ENCODE data around the gene CIRBP. TPM values are rescaled to one million over a fixed set of nuclear protein-coding genes. Genes with fewer than 3 reads are reported as not detected.

The CIRBP gene
- total and polyA plus RNA-seq, 2 of the 13 experiments (the other 11 are each of a cell fraction or from before 2014, with no cell fraction given) = 133 to 140 TPM

- Histone ChIP-seq H3K79me2 (ENCODE audit: insufficient read depth, low read length) (no peaks in the 10 kb centered on the region), H4K20me1 (ENCODE audit: insufficient read depth, low read length) (no peaks in the 10 kb centered on the region), H3K27ac (ENCODE audit: extremely low read length, insufficient read depth, low read length) (no peak overlapping the region), H3K9me3 (ENCODE audit: low read length) (no peaks in the 10 kb centered on the region), H2AFZ (ENCODE audit: low read length) (no peak overlapping the region), H3K27me3 (ENCODE audit: control insufficient read depth in 1 of 2, insufficient read depth in 2 of 2, low read length in 2 of 2) (no peaks in the 10 kb centered on the region), H3K4me3 (replicated peaks in 1 of 3; ENCODE audit: insufficient read depth in 1 of 3, low read depth in 2 of 3, low read length in 3 of 3) (no peak overlapping the region), H3K4me2 (ENCODE audit: low read depth, low read length) (no peak overlapping the region), H3K36me3 (replicated peaks in 1 of 2; ENCODE audit: control insufficient read depth in 1 of 2, insufficient read depth in 2 of 2, low read length in 2 of 2) (peaks cover 0 to 3% of the 10 kb centered on the region in 2 experiments; a peak in 1 of 5 replicates), H3K4me1 (ENCODE audit: insufficient read depth, low read length) (peaks cover 41% of the 10 kb centered on the region), H3K9ac (ENCODE audit: insufficient read depth, low read depth, low read length) (no peak overlapping the region)
- in situ Hi-C loops (cut with HindIII; ENCODE audit: extremely low pct_ligation_motif_present, low pct_unique_long_range_greater_than_20kb) = no loop called here
- FAIRE-seq = no peak
- 89% methylated on average over 20 of the region's 39 CpGs for WGBS (ENCODE audit: low lambda C conversion rate)
- POLR2A ChIA-PET = interaction anchor here (0.9 kb wide), 1 partner anchor 33 kb away, joined by 4 read pairs; the partner anchor contains the start of gene CIRBP
- intact Hi-C loops (cut with micrococcal nuclease; ENCODE audit: unreplicated experiment) = no loop called here
- no TSS peak for BruUV-seq (replicated peaks)
- TF ChIP-seq EEA1 (CRISPR knock-in tag; IDR thresholded peaks at IDR 0.05; ENCODE audit: borderline replicate concordance) (0 out of 2 replicates have a peak, but pooled peaks have one; percentile 38), HCFC1 (IDR thresholded peaks at IDR 0.05; ENCODE audit: low read depth, low read length) (no peak), AGO2 (optimal IDR thresholded peaks at IDR 0.05; ENCODE audit: low read depth, low read length) (peak; percentile 32)
- DNase-seq (ENCODE audit: low spot score) = no peak
- CTCF ChIA-PET (ENCODE audit: low intra/inter-chr PET ratio, low total read pairs) = no interaction called here
- ATAC-seq = no peak
Measured at GRCh38 chr19:1235625-1236538, 33.2 kb upstream of the CIRBP start.

- H3K9me3 ChIP-seq (ENCODE audit: low read length) = no peaks in the 10 kb centered on the region
- BruUV-seq (replicated peaks) = no TSS peak
- H3K4me3 ChIP-seq (replicated peaks in 1 of 3; ENCODE audit: insufficient read depth in 1 of 3, low read depth in 2 of 3, low read length in 3 of 3) = no peak overlapping the region
- H3K4me1 ChIP-seq (ENCODE audit: insufficient read depth, low read length) = peaks cover 44% of the 10 kb centered on the region
- in situ Hi-C loops (cut with HindIII; ENCODE audit: extremely low pct_ligation_motif_present, low pct_unique_long_range_greater_than_20kb) (no loop called here), intact Hi-C loops (cut with micrococcal nuclease; ENCODE audit: unreplicated experiment) (no loop called here)
- ATAC-seq = no peak
- POLR2A ChIA-PET = interaction anchor here (0.9 kb wide), 1 partner anchor 33 kb away, joined by 4 read pairs; the partner anchor contains the start of gene CIRBP
- no peaks in the 10 kb centered on the region for H3K79me2 ChIP-seq (ENCODE audit: insufficient read depth, low read length)
- FAIRE-seq = no peak
- CTCF ChIA-PET (ENCODE audit: low intra/inter-chr PET ratio, low total read pairs) = no interaction called here
- 96% methylated on average over 38 of the region's 42 CpGs for WGBS (ENCODE audit: low lambda C conversion rate)
- no peak overlapping the region for H2AFZ ChIP-seq (ENCODE audit: low read length)
- H4K20me1 ChIP-seq (ENCODE audit: insufficient read depth, low read length) = no peaks in the 10 kb centered on the region
- H3K27ac ChIP-seq (ENCODE audit: extremely low read length, insufficient read depth, low read length) = no peak overlapping the region
- H3K4me2 ChIP-seq (ENCODE audit: low read depth, low read length) = no peak overlapping the region
- no peaks in the 10 kb centered on the region for H3K27me3 ChIP-seq (ENCODE audit: control insufficient read depth in 1 of 2, insufficient read depth in 2 of 2, low read length in 2 of 2)
- no peak overlapping the region for H3K9ac ChIP-seq (ENCODE audit: insufficient read depth, low read depth, low read length)
- peaks cover 0 to 3% of the 10 kb centered on the region in 2 experiments; a peak in 1 of 5 replicates for H3K36me3 ChIP-seq (replicated peaks in 1 of 2; ENCODE audit: control insufficient read depth in 1 of 2, insufficient read depth in 2 of 2, low read length in 2 of 2)
- no peak for DNase-seq (ENCODE audit: low spot score)
- TF ChIP-seq ZKSCAN8 (CRISPR knock-in tag; IDR thresholded peaks at IDR 0.05; ENCODE audit: borderline replicate concordance) = no peak
- TF ChIP-seq, protein P1, sequence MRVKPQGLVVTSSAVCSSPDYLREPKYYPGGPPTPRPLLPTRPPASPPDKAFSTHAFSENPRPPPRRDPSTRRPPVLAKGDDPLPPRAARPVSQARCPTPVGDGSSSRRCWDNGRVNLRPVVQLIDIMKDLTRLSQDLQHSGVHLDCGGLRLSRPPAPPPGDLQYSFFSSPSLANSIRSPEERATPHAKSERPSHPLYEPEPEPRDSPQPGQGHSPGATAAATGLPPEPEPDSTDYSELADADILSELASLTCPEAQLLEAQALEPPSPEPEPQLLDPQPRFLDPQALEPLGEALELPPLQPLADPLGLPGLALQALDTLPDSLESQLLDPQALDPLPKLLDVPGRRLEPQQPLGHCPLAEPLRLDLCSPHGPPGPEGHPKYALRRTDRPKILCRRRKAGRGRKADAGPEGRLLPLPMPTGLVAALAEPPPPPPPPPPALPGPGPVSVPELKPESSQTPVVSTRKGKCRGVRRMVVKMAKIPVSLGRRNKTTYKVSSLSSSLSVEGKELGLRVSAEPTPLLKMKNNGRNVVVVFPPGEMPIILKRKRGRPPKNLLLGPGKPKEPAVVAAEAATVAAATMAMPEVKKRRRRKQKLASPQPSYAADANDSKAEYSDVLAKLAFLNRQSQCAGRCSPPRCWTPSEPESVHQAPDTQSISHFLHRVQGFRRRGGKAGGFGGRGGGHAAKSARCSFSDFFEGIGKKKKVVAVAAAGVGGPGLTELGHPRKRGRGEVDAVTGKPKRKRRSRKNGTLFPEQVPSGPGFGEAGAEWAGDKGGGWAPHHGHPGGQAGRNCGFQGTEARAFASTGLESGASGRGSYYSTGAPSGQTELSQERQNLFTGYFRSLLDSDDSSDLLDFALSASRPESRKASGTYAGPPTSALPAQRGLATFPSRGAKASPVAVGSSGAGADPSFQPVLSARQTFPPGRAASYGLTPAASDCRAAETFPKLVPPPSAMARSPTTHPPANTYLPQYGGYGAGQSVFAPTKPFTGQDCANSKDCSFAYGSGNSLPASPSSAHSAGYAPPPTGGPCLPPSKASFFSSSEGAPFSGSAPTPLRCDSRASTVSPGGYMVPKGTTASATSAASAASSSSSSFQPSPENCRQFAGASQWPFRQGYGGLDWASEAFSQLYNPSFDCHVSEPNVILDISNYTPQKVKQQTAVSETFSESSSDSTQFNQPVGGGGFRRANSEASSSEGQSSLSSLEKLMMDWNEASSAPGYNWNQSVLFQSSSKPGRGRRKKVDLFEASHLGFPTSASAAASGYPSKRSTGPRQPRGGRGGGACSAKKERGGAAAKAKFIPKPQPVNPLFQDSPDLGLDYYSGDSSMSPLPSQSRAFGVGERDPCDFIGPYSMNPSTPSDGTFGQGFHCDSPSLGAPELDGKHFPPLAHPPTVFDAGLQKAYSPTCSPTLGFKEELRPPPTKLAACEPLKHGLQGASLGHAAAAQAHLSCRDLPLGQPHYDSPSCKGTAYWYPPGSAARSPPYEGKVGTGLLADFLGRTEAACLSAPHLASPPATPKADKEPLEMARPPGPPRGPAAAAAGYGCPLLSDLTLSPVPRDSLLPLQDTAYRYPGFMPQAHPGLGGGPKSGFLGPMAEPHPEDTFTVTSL (CRISPR knock-in tag; IDR thresholded peaks at IDR 0.05; ENCODE audit: borderline replicate concordance) = no peak
- TF ChIP-seq MAX (IDR thresholded peaks at IDR 0.05) = no peak
- no peak for TF ChIP-seq ZIK1 (CRISPR knock-in tag; IDR thresholded peaks at IDR 0.05; ENCODE audit: borderline replicate concordance, low read depth)
- no peak for TF ChIP-seq ZNF75D (CRISPR knock-in tag; IDR thresholded peaks at IDR 0.05; ENCODE audit: borderline replicate concordance)
- TF ChIP-seq, protein P2, sequence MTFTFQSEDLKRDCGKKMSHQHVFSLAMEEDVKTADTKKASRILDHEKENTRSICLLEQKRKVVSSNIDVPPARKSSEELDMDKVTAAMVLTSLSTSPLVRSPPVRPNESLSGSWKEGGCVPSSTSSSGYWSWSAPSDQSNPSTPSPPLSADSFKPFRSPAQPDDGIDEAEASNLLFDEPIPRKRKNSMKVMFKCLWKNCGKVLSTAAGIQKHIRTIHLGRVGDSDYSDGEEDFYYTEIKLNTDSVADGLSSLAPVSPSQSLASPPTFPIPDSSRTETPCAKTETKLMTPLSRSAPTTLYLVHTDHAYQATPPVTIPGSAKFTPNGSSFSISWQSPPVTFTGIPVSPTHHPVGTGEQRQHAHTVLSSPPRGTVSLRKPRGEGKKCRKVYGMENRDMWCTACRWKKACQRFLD (CRISPR knock-in tag; IDR thresholded peaks at IDR 0.05; ENCODE audit: borderline replicate concordance) = no peak
Measured at GRCh38 chr19:1236576-1236975, 32.6 kb upstream of the CIRBP start.

All from HepG2 (cell line).